ENCODE measurements around the gene OPHN1.
"Not testable (repeated sequence)": the region's sequence is repeated elsewhere in the genome, so short reads cannot be mapped to it uniquely, and the experiment has no call there.

The OPHN1 gene

GRCh38 chrX:68354879-68355628 is 78.2 kb downstream of the OPHN1 start:
- no peak for DNase-seq

DNA sequence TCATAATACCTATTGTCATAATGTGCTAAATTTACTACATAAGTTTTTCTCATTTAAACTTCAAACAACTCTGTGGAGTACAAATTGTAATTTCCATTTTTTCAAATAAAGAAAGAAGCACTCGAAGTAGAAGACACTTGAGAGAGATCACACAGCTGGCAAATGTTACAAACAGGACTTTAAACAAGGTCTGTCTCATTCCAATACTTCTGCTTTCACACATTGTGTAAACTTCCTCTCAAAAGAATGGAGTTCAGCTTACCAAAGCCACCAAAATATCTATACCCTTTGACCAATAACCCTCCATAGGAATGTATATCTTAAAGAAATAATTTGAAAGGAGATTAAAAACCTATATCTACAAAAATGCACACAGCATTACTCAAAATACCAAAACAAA is 88.3 kb downstream of the OPHN1 start:
- no peak for DNase-seq

- DNase-seq, result no peak
Measured at GRCh38 chrX:68343551-68343950, 89.7 kb downstream of the OPHN1 start.

DNA sequence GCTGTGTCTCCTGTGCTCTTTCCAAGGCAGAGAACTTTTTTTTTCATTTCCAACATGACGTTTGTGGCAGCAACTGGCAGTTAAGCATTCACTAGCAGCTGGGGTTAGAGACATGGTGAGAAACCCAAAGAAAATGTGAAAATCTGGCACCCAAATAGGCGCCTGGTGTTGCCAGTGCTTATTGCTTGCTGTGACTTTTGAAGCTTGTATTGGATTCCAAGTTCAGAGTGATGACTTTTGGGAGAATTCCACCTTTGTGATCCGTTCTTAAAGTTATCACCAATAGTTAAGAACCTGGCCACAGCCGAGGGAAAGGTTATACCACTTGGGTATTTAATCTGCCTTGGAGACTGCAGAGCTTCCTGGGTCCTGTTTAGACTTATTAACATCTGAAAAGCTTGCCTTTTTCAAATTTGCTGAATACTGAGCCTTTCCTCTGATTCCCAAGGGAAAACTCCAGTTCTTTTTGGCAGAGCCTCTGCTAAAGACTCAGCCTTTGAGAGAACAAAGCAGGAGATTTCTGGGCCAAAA is 101.0 kb downstream of the OPHN1 start:
- DNase-seq, result peak; percentile 17

- not testable (repeated sequence) for DNase-seq
Measured at GRCh38 chrX:68326841-68327240, 106.5 kb downstream of the OPHN1 start.

DNA sequence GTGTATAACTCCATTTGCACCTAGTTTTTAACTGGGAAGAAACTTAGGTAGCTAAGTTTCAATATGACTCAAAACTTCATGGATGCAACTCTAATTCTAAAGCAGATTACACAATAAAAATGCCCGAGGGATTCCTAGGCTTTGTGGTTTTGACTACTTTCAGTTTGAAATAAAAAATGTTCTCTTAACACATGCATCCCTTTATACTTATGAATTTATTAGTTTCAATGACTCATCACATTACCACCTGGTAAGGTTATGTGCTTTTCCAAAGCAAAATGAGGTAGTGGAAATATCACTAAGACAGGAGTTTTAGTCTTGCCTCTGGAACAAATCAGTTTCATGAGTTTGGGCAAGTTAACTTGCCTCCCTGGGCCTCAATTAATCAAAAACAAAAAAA is 125.5 kb downstream of the OPHN1 start:
- DNase-seq, result no peak

- DNase-seq, result no peak
Measured at GRCh38 chrX:68304602-68305001, 128.7 kb downstream of the OPHN1 start.

DNA sequence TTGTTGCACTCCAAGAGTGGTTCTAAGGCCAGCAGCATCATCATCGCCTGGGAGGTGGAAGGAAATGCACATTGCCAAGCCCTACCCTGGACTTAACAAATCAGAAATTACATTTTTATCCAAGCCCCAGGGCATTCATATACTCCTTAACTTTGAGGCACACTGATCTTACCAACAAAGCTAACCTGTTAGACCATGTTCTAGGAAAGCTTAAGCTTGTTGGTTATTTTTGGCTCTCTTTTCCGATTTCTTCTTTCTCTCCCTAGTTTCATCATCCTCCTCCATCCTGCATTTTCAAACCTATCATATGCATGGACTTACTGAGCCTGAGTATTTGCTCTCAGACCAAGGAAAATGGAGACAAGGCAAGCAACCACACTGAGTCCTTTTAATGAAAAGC is 133.4 kb downstream of the OPHN1 start:
- no peak for DNase-seq

GRCh38 chrX:68292471-68292870 is 140.8 kb downstream of the OPHN1 start:
- DNase-seq, result no peak

DNA sequence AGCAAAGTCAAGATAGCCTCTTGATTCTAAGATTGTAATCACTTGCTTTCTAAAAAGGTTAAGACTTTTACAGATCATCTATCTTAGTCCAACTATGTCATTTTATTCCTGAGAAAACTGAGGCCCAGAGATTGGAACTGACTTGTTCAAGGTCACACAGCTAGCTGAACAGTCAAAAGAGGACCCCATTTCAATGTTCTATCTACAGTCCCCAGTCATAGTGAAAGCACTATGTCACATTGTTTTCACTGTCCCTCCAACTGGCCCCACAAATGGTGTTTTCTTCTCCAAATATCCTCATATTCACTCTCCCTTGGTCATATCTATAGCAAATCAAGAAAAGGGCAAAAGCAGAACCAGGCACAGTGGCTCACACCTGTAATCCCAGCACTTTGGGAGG is 145.2 kb downstream of the OPHN1 start:
- no peak for DNase-seq

GRCh38 chrX:68287419-68287818 is 145.9 kb downstream of the OPHN1 start:
- DNase-seq, result no peak

- no peak for DNase-seq
Measured at GRCh38 chrX:68286980-68287379, 146.3 kb downstream of the OPHN1 start.

- no peak for DNase-seq
Measured at GRCh38 chrX:68286076-68286475, 147.2 kb downstream of the OPHN1 start.

DNA sequence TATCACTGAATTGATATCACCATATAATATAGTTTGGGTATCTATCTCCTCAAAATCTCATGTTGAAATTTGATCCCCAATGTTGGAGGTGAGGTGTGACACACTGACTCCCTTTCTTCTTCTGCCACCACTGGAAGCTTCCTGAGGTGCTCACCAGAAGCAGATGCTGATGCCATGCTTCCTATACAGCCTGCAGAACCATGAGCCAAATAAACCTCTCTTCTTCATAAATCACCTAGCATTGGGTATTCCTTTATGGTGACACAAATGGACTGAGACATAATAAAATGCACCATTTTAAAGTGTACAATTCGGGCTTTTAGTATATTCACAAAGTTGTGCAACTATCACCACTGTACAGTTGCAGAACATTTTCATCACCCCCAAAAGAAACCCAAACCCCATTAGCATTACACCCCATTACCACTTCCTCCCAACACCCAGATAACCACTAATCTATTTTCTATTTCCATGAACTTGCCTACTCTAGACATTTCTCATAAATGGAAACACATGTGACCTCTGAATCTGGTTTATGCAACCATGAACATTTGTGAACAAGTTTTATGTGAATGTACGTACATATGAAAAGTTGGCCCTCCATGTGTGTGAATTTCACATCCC is 148.9 kb downstream of the OPHN1 start:
- DNase-seq, result no peak

DNA sequence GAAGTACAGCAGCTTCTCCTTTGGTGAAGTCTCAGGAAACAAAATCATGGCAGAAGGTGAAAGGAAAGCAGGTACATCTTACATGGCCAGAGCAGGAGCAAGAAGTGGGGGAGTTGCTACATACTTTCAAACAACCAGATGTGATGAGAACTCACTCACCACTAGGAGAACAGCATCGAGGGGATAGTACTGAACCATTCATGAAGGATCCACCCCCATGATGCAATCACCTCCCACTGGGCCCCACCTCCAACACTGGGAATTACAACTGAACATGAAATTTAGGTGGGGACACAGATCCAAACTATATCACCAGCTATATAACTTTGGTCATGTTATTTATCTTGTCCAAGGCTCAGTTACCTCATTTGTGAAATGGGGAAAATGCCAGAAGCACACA is 159.4 kb downstream of the OPHN1 start:
- DNase-seq, result no peak

GRCh38 chrX:68264793-68265192 is 168.5 kb downstream of the OPHN1 start:
- DNase-seq, result not testable (repeated sequence)

GRCh38 chrX:68261060-68261672 is 172.1 kb downstream of the OPHN1 start:
- DNase-seq, result peak; percentile 4

- no peak for DNase-seq
Measured at GRCh38 chrX:68256990-68257389, 176.3 kb downstream of the OPHN1 start.

- no peak for DNase-seq
Measured at GRCh38 chrX:68254738-68255645, 178.3 kb downstream of the OPHN1 start.

GRCh38 chrX:68252664-68253063 is 180.6 kb downstream of the OPHN1 start:
- DNase-seq, result no peak

DNA sequence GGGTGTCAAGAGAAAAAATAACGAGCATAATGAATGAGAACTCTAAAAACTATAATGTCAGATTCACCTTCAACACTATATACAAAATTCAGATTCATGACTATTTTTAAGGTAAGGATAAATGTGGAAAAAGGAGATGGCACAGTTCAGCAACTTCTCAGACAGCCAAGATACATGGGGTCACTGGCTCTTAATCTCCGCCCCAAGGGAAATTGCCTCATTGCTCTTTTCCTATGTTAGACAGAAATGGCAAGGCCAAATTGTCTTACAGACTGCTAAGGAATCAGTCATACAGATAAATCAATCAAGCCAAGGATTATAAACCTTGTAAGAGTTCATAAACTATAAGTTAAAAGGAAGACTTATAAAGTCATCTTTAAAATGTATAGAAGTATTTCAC is 183.4 kb downstream of the OPHN1 start:
- DNase-seq, result no peak

DNA sequence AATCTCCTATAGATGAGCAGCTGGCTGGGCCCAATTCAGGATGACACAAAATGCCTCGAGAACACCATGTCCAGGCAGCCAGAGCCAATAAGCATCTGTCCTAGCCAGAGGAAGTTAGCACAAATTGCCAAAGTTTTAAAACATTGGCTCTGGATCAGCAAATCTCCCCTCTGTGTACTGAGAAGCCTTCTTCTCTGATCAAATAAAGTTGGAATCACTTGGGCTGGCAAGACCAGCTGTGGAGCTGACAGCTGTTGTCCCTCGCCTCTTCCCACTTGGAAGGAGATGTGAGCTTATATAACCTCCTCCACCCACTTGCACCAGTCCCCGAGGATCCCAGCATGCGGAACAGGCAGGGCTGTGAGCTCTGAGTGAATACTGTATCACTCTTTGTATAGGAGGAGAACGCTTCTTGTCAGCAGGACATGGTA is 183.9 kb downstream of the OPHN1 start:
- peak; percentile 16 for DNase-seq

GRCh38 chrX:68238568-68238967 is 194.7 kb downstream of the OPHN1 start:
- no peak for DNase-seq

Data from midbrain (tissue), 1 donor.